ENCODE results near the gene CNGA3. TPM values are rescaled to one million over a fixed set of nuclear protein-coding genes. Genes with fewer than 3 reads are reported as not detected.

The CNGA3 gene
- total and polyA plus RNA-seq, 2 experiments from 2014 or later, result not detected

GRCh38 chr2:98378196-98378595, 31.9 kb downstream of the CNGA3 start:
- Mint-ChIP-seq H3K9me3 (no peaks in the 10 kb centered on the region; the same call in 2 of the 3 replicates), H3K36me3 (ENCODE audit: low read depth) (no peaks in the 10 kb centered on the region), H3K4me3 (no peak overlapping the region), H3K27me3 (ENCODE audit: insufficient read depth, low read depth, poor library complexity) (peaks cover 7% of the 10 kb centered on the region), H3K4me1 (peaks cover 11% of the 10 kb centered on the region; the same call in 2 of the 3 replicates), H3K27ac (no peak overlapping the region)
- no peaks in the 10 kb centered on the region for H4K20me1 ChIP-seq (replicated peaks; ENCODE audit: insufficient read depth)
- DNase-seq (ENCODE audit: low spot score), result no peak
- no peak overlapping the region for H2AFZ ChIP-seq
- no peaks in the 10 kb centered on the region for H3K79me2 ChIP-seq (replicated peaks; ENCODE audit: insufficient read depth)
- peaks cover 3% of the 10 kb centered on the region; the same call in 1 of the 2 replicates for H3K4me1 ChIP-seq (ENCODE audit: insufficient read depth)
- no peak overlapping the region for H3K4me2 ChIP-seq
- no peaks in the 10 kb centered on the region for H3K36me3 ChIP-seq (ENCODE audit: insufficient read depth)
- H3K27ac ChIP-seq (ENCODE audit: low read depth), result no peak overlapping the region
- no peak for ATAC-seq
- H3K4me3 ChIP-seq, result no peak overlapping the region
- TF ChIP-seq ZNF462 (CRISPR knock-in tag; IDR thresholded peaks at IDR 0.05) (no peak), POLR2AphosphoS5 (IDR thresholded peaks at IDR 0.05; ENCODE audit: low read depth) (no peak), NANOG (IDR thresholded peaks at IDR 0.05; ENCODE audit: borderline replicate concordance) (no peak)
- TF ChIP-seq, protein P1, sequence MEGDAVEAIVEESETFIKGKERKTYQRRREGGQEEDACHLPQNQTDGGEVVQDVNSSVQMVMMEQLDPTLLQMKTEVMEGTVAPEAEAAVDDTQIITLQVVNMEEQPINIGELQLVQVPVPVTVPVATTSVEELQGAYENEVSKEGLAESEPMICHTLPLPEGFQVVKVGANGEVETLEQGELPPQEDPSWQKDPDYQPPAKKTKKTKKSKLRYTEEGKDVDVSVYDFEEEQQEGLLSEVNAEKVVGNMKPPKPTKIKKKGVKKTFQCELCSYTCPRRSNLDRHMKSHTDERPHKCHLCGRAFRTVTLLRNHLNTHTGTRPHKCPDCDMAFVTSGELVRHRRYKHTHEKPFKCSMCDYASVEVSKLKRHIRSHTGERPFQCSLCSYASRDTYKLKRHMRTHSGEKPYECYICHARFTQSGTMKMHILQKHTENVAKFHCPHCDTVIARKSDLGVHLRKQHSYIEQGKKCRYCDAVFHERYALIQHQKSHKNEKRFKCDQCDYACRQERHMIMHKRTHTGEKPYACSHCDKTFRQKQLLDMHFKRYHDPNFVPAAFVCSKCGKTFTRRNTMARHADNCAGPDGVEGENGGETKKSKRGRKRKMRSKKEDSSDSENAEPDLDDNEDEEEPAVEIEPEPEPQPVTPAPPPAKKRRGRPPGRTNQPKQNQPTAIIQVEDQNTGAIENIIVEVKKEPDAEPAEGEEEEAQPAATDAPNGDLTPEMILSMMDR (conservative IDR thresholded peaks at IDR 0.05; ENCODE audit: low read depth in 2 of 2), result no peak
- H3F3A ChIP-seq (replicated peaks; ENCODE audit: low read depth), result no peaks in the 10 kb centered on the region
- H3K9me2 ChIP-seq (ENCODE audit: insufficient read depth), result no peaks in the 10 kb centered on the region
- no peaks in the 10 kb centered on the region for H3K27me3 ChIP-seq (ENCODE audit: insufficient read depth)

All from GM23338 (cell line).